ENCODE results near the gene ANO4. TPM values are rescaled to one million over a fixed set of nuclear protein-coding genes. Genes with fewer than 3 reads are reported as not detected.
"Not testable (repeated sequence)": the region's sequence is repeated elsewhere in the genome, so short reads cannot be mapped to it uniquely, and the experiment has no call there.

The ANO4 gene
- total and polyA plus RNA-seq, 2 donors: 1.1 to 3.5 TPM

DNA sequence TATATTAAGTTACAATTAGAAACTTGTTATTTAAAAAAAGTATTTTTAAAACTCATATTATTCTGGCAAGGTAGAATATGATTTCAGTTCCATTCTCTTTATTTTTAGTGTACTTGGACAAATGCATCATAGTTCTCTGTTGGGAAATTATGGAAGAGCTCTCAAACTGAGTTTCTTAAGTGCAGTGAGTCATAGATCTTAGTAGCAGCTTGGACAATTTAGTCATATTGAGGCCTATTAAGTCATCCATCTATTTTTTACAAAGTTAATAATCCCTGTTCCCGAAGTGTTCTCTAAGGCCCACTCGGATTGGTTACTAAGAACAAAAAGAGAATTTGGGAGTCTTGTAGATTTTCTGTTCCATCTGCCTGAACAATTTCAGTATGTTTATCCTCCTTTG lies 113.9 kb downstream of the ANO4 start:
- Histone ChIP-seq H3K4me1 (ENCODE audit: insufficient read depth) (no peaks in the 10 kb centered on the region), H3K27ac (ENCODE audit: low read depth) (no peak overlapping the region), H3K36me3 (ENCODE audit: insufficient read depth) (no peaks in the 10 kb centered on the region), H3K4me3 (ENCODE audit: low read depth, low read length) (no peak overlapping the region)
- 68% methylated on average over 2 of the region's 2 CpGs for WGBS
- DNase-seq (ENCODE audit: extremely low spot score): no peak

DNA sequence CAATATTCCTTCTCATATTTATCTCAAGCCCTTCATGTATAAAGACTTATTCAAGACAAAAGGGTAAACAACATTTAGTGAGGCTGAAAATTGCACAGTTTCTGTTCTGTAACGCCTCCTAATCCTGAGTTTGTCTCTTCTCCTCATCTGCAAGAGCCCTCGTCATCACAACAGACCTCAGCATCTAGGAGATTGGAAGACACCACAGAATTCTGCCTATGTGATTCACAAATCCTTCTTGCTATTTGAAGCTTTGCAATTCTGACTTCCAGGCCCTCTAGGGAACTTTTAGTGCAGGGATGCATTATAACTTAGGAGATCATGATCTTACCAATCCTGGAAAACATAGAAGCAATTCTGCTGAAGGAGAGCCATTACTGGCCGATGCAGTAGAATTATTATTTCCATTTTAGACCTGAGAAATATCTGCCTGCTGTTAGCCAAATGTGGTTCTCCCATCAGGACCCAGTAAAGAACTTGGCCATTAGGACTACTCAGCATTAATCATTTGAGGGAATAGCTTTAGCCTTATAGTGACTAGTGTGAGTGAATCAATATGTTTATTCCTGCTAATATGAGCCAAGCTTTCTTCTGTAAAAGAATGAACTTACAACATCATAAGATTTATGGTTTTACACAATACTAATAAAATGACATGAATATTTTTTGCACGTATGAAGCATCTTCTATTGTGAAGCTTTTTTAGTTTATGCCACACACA lies 119.5 kb downstream of the ANO4 start:
- 54% methylated on average over 4 of the region's 4 CpGs for WGBS

DNA sequence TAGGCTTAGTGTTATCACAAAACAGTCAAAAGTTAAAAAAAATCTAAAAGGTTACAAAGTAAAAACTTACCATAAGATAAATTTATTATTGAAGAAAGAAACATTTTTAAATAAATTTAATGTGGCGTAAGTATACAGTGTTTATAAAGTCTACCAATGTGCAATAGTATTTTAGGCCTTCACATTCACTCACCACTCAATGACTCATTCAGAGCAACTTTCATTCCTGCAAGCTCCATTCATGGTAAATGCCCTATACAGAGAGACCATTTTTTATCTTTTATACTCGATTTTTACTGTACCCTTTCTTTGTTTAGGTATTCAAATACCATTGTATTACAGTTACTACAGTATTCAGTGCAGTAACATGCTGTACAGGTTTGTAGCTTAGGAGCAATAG lies 124.5 kb downstream of the ANO4 start:
- 52% methylated on average over 2 of the region's 2 CpGs for WGBS
- DNase-seq (ENCODE audit: extremely low spot score): no peak
- no peaks in the 10 kb centered on the region for H3K36me3 ChIP-seq (ENCODE audit: insufficient read depth)

More for the DNA sequence above, 119.5 kb downstream of the ANO4 start:
- no peak overlapping the region for H3K4me3 ChIP-seq (ENCODE audit: low read depth, low read length)
- H3K4me1 ChIP-seq (ENCODE audit: insufficient read depth): no peaks in the 10 kb centered on the region
- H3K27ac ChIP-seq (ENCODE audit: low read depth): no peak overlapping the region
- no peak for DNase-seq (ENCODE audit: extremely low spot score)
- no peaks in the 10 kb centered on the region for H3K36me3 ChIP-seq (ENCODE audit: insufficient read depth)

DNA sequence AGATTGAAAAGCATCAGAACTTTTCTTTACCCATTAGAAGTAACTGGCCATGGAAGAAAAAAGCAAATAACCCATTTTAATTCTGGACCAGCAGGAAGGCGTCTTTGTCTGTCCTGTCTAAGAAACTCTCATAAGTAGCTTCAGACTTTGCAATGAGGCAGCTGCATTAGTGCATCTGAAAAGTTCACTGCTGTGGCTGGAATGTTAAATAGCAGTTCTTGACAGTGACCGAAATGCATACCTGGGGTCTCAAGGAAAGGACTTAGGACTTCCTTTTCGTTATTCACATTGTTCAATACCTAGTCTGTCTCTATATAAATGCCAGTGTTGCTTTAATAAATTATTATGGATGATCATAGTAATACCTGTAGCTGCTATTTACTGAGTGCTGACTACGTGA lies 125.9 kb downstream of the ANO4 start:
- Histone ChIP-seq H3K27ac (ENCODE audit: low read depth) (no peak overlapping the region), H3K4me1 (ENCODE audit: insufficient read depth) (no peaks in the 10 kb centered on the region), H3K36me3 (ENCODE audit: insufficient read depth) (no peaks in the 10 kb centered on the region), H3K4me3 (ENCODE audit: low read depth, low read length) (no peak overlapping the region)
- DNase-seq (ENCODE audit: extremely low spot score): no peak
- WGBS: 63% methylated on average over 4 of the region's 4 CpGs

More for the DNA sequence above, 124.5 kb downstream of the ANO4 start:
- no peak overlapping the region for H3K4me3 ChIP-seq (ENCODE audit: low read depth, low read length)
- no peak overlapping the region for H3K27ac ChIP-seq (ENCODE audit: low read depth)
- H3K4me1 ChIP-seq (ENCODE audit: insufficient read depth): no peaks in the 10 kb centered on the region

DNA sequence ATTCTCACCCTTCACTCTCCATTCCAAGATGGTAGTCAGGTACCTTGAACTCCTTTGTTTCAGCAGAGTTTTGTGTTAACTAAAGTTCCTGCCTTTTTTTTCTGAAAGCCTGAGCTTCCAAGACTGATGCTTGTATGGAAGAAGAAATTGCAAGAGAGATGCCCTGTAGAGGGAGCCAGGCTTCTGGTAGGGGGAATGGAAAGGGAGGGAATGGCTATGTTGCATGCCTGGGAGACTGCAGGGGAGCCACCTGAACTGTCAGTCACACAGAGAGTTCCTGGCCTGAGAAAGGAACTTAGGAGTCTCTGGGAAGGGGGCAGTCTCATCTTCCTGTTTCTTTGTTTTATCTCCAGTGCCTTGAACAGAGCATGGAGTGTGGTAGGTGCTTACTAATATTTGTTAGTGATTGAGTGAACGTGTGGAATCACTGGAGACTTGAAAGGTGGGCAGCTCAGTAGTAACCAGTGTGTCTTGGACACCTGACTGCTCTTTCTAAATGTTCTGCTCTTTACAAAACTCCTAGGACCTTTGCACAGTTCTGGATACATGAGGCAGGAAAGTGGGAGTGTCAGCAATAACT lies 132.2 kb downstream of the ANO4 start:
- WGBS: 17% methylated on average over 1 of the region's 1 CpG
- H3K4me3 ChIP-seq (ENCODE audit: low read depth, low read length): no peak overlapping the region
- H3K27ac ChIP-seq (ENCODE audit: low read depth): no peak overlapping the region
- no peak for DNase-seq (ENCODE audit: extremely low spot score)
- no peaks in the 10 kb centered on the region for H3K4me1 ChIP-seq (ENCODE audit: insufficient read depth)
- H3K36me3 ChIP-seq (ENCODE audit: insufficient read depth): no peaks in the 10 kb centered on the region

DNA sequence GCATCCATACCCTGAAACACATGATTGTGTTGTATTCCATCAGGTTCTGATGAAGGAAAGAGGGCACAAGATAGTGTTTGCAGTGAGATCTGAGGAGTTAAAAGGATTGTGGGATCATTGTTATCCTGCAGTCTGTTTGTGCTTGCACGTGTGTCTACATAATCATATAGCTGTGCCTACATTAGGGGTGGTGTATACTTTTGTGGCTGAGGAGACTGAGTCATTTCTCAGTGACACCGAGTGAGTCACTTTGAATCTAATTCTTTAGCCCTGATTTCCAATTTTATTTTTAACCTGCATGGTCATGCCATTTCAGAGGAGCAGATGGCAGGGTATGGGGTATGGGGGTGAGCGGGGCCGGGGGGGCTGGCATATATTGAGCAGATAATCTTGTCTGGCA lies 133.2 kb downstream of the ANO4 start:
- Histone ChIP-seq H3K4me3 (ENCODE audit: low read depth, low read length) (no peak overlapping the region), H3K36me3 (ENCODE audit: insufficient read depth) (no peaks in the 10 kb centered on the region), H3K4me1 (ENCODE audit: insufficient read depth) (no peaks in the 10 kb centered on the region), H3K27ac (ENCODE audit: low read depth) (no peak overlapping the region)
- DNase-seq (ENCODE audit: extremely low spot score): no peak
- 79% methylated on average over 4 of the region's 4 CpGs for WGBS

DNA sequence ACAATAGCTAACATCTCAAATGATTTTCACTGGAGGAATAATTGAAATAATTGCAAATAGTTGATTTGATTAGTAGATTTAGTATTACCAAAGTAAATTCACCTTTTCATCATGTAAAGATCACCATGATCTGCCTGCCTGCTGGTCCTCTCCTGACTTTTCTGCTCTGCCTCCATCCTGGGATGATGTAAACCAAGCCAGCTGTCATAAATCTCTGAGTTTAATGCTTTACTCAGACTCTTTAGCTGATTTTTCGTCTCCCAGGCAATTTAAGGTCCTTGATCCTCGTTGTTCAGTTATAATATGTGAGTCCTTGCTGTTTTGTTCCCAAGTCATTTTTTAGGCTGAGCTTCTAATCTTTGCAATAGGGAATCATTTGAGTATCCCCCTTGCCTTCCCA lies 138.0 kb downstream of the ANO4 start:
- DNase-seq (ENCODE audit: extremely low spot score): no peak
- Histone ChIP-seq H3K36me3 (ENCODE audit: insufficient read depth) (no peaks in the 10 kb centered on the region), H3K4me1 (ENCODE audit: insufficient read depth) (no peaks in the 10 kb centered on the region), H3K27ac (ENCODE audit: low read depth) (no peak overlapping the region), H3K4me3 (ENCODE audit: low read depth, low read length) (no peak overlapping the region)
- 26% methylated on average over 2 of the region's 2 CpGs for WGBS

DNA sequence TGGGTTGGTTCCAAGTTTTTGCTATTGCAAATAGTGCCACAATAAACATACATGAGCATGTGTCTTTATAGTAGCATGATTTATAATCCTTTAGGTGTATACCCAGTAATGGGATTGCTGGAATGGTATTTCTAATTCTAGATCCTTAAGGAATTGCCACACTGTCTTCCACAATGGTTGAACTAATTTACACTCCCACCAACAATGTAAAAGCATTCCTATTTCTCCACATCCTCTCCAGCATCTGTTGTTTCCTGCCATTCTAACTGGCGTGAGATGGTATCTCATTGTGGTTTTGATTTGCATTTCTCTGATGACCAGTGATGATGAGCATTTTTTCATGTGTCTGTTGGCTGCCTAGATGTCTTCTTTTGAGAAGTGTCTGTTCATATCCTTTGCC lies 139.0 kb downstream of the ANO4 start:
- not testable (repeated sequence) for H3K4me3 ChIP-seq (ENCODE audit: low read depth, low read length); H3K27ac ChIP-seq (ENCODE audit: low read depth); DNase-seq (ENCODE audit: extremely low spot score); H3K36me3 ChIP-seq (ENCODE audit: insufficient read depth); H3K4me1 ChIP-seq (ENCODE audit: insufficient read depth)
- WGBS: 84% methylated on average over 1 of the region's 1 CpG

DNA sequence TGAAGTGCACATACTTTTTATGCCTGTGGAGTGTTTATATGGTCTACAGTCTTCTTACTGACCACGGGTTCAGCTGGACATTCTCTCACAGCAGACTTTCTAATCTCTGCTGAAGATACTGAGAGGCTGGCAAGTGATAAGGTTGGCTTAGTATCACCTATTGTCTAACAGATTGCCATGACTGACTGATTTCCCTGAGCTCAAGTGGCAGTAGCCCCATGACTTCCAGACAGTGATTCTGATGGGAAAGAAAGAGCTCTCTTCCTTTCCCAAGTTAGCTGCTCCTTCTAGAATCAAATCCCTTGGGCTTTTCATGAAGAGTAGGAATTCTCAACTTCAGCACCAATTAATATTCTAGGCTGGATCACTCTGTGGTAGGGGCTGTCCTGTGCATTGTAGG lies 141.4 kb downstream of the ANO4 start:
- no peaks in the 10 kb centered on the region for H3K36me3 ChIP-seq (ENCODE audit: insufficient read depth)
- no peak for DNase-seq (ENCODE audit: extremely low spot score)
- no peak overlapping the region for H3K27ac ChIP-seq (ENCODE audit: low read depth)
- H3K4me1 ChIP-seq (ENCODE audit: insufficient read depth): no peaks in the 10 kb centered on the region
- 38% methylated on average over 1 of the region's 1 CpG for WGBS
- H3K4me3 ChIP-seq (ENCODE audit: low read depth, low read length): no peak overlapping the region

DNA sequence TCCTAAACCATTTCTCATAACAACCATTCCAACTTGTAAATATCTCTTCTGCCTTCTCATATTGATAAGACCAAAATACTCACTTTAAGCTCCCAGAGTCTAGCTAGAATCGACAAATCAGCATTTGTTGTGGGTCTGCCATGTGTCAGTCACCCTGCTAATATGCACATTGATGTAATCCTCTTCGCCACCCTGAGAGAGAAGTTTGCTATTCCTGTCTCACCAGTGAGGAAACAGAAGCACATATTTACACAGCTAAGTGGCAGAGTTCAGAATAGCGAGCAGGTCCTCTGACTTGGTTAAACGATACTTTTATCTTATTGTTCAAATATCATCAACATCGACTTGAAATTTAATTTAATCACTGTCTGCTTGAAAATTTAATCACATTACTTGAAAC lies 142.1 kb downstream of the ANO4 start:
- Histone ChIP-seq H3K27ac (ENCODE audit: low read depth) (no peak overlapping the region), H3K4me3 (ENCODE audit: low read depth, low read length) (no peak overlapping the region), H3K36me3 (ENCODE audit: insufficient read depth) (no peaks in the 10 kb centered on the region), H3K4me1 (ENCODE audit: insufficient read depth) (no peaks in the 10 kb centered on the region)
- 73% methylated on average over 5 of the region's 5 CpGs for WGBS
- DNase-seq (ENCODE audit: extremely low spot score): no peak

DNA sequence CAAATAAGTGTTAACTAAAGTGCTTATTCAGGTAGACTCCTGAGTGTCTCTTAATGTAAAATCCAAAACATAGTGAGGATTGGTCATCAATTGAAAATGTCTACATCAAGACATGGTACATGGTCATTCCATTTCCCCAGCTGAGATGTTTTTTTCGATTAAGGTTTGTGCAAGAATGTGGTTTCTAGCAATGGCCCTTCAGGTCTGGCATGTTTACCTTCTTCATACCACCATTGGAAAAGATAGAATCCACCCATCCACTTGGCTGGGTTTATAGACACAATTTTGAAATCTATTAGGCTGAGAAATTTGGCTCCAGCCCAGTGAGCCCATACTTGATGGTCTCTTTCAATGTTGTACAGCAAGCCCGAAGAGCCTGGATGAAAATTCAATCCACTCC lies 145.9 kb downstream of the ANO4 start:
- no peaks in the 10 kb centered on the region for H3K36me3 ChIP-seq (ENCODE audit: insufficient read depth)
- no peak for DNase-seq (ENCODE audit: extremely low spot score)
- H3K27ac ChIP-seq (ENCODE audit: low read depth): no peak overlapping the region
- H3K4me3 ChIP-seq (ENCODE audit: low read depth, low read length): no peak overlapping the region
- 93% methylated on average over 2 of the region's 2 CpGs for WGBS
- no peaks in the 10 kb centered on the region for H3K4me1 ChIP-seq (ENCODE audit: insufficient read depth)

DNA sequence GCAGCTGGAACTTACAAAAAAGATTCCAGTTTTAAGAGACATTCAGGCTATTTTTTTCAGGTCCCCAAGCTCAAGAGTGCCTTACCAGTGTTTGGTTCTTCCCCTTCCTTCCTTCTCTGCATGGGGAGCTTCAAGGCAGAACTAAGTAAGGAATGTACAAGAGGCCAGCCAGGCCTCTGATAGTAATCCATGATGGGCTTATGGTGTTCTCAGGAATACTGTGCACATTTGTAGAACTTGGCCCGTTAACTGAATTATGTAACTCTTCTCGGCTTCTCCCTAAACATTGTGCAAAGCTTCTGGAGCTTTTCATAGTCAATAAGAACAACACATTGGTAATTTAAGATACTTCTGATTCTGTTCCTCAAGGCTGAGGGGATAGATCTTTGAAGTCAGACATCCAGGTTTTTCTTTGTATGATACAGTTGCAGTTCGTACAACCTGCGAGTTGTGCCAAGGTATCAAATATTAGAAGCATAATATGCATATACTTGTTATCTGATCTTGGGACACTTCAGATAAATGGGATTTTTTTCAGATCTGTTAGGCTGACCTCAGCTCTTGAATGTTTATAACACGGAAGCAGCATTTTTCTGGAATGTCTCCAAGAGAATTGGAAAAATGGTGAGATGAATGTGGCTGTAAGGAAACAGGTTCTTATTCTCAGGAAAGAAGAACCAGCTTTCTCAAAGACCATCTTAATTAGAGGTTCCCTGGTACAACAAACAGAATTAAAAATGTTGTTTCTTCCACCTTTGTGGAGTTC lies 148.6 kb downstream of the ANO4 start:
- 35% methylated on average over 5 of the region's 5 CpGs for WGBS
- no peaks in the 10 kb centered on the region for H3K4me1 ChIP-seq (ENCODE audit: insufficient read depth)
- no peak overlapping the region for H3K27ac ChIP-seq (ENCODE audit: low read depth)
- H3K4me3 ChIP-seq (ENCODE audit: low read depth, low read length): no peak overlapping the region
- no peak for DNase-seq (ENCODE audit: extremely low spot score)
- no peaks in the 10 kb centered on the region for H3K36me3 ChIP-seq (ENCODE audit: insufficient read depth)

DNA sequence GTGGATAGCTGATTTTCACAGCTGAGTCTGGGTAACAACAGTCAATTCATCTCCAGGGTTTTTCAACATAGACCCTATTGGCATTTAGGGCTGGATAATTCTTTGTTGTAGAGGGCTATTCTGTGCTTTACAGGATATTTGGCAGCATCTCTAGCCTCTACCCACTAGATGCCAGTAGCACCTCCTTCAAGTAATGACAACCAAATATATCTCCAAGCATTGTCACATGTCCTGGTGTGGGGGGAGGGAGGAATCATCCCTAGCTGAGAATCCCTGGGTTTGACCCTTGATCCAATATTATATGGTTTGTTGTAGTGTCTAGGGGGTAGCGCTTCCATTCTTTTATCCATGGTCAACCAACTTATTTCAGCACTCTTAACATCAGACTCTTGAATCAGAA lies 157.2 kb downstream of the ANO4 start:
- WGBS: 93% methylated on average over 1 of the region's 1 CpG
- H3K36me3 ChIP-seq (ENCODE audit: insufficient read depth): no peaks in the 10 kb centered on the region
- H3K4me3 ChIP-seq (ENCODE audit: low read depth, low read length): no peak overlapping the region
- no peaks in the 10 kb centered on the region for H3K4me1 ChIP-seq (ENCODE audit: insufficient read depth)
- no peak for DNase-seq (ENCODE audit: extremely low spot score)
- no peak overlapping the region for H3K27ac ChIP-seq (ENCODE audit: low read depth)

DNA sequence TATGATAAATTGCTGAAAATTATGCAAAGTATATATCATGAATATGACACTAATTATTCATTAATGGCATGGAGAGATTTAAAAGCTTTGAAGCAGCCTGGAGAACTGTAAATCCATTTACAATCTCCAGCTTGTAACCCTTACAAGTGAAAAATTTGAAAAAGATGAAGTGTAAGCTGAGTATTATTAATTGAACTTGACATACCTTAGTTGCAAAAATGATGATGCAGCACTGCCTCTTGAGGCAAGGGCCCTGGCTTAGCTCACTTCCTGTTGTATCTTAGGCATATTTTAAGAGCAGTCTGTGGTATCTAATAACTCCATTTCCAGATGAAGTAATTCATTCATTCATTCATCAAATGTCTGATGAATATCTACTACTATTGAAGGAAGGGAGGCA lies 158.6 kb downstream of the ANO4 start:
- no peak overlapping the region for H3K4me3 ChIP-seq (ENCODE audit: low read depth, low read length)
- no peaks in the 10 kb centered on the region for H3K36me3 ChIP-seq (ENCODE audit: insufficient read depth)
- no peak for DNase-seq (ENCODE audit: extremely low spot score)
- no peaks in the 10 kb centered on the region for H3K4me1 ChIP-seq (ENCODE audit: insufficient read depth)
- H3K27ac ChIP-seq (ENCODE audit: low read depth): no peak overlapping the region

Measured in urinary bladder (tissue), 4 donors.